Subcutaneous abdominal adipose tissue (tissue), 5 donors: Measurements from ENCODE around the gene ASXL1.

Experiments
- H3K27ac ChIP-seq: one replicate; pipeline ENCODE4 v1.7.0; 2013; ENCODE audit warnings: low read depth, mild to moderate bottlenecking, inconsistent platforms, low read length, moderate library complexity
- H3K27me3 ChIP-seq, 5 donors: one replicate each; pipeline ENCODE4 v1.7.0; 2013; ENCODE audit warnings: low read length in 5 of 5, inconsistent platforms in 1 of 5; ENCODE audit not compliant: control insufficient read depth in 5 of 5, insufficient read depth in 4 of 5
- H3K36me3 ChIP-seq, 5 donors: one replicate each; pipeline ENCODE4 v1.7.0; 2013; ENCODE audit warnings: low read length in 5 of 5; ENCODE audit not compliant: control insufficient read depth in 5 of 5, insufficient read depth in 5 of 5
- H3K4me1 ChIP-seq, 5 donors: one replicate each; pipeline ENCODE4 v1.7.0; 2013; ENCODE audit warnings: low read length in 5 of 5, mild to moderate bottlenecking in 3 of 5, moderate library complexity in 1 of 5; ENCODE audit not compliant: control insufficient read depth in 5 of 5, insufficient read depth in 5 of 5
- H3K4me3 ChIP-seq, 5 donors: one replicate each; pipeline ENCODE4 v1.7.0; 2013; ENCODE audit warnings: low read length in 5 of 5, low read depth in 1 of 5
- H3K9ac ChIP-seq, 5 donors: one replicate each; pipeline ENCODE4 v1.7.0; 2013; ENCODE audit warnings: low read length in 5 of 5, mild to moderate bottlenecking in 4 of 5, moderate library complexity in 3 of 5
- H3K9me3 ChIP-seq, 5 donors: one replicate each; pipeline ENCODE4 v1.7.0; 2013; ENCODE audit warnings: low read length in 5 of 5; ENCODE audit not compliant: control insufficient read depth in 5 of 5
- donor health status: healthy.
- donor health status: healthy.
- donor health status: healthy.
- donor health status: healthy.
- donor health status: healthy.

The ASXL1 gene

GRCh38 chr20:32450484-32451061, 92.4 kb downstream of the ASXL1 start:
- H3K4me3 ChIP-seq, result no peak overlapping the region
- H3K27ac ChIP-seq, result no peak overlapping the region
- H3K4me1 ChIP-seq, result peaks cover 12 to 65% (median 45%) of the 10 kb centered on the region in 5 donors

GRCh38 chr20:32451340-32451681, 93.2 kb downstream of the ASXL1 start:
- no peaks in the 10 kb centered on the region for H3K27me3 ChIP-seq
- peaks cover 0 to 97% (median 70%) of the 10 kb centered on the region in 5 donors for H3K36me3 ChIP-seq
- H3K9ac ChIP-seq, result no peak overlapping the region
- H3K4me3 ChIP-seq, result no peak overlapping the region
- H3K27ac ChIP-seq, result no peak overlapping the region
- H3K4me1 ChIP-seq, result peaks cover 10 to 58% (median 38%) of the 10 kb centered on the region in 5 donors
- no peaks in the 10 kb centered on the region for H3K9me3 ChIP-seq

More at GRCh38 chr20:32450484-32451061, 92.4 kb downstream of the ASXL1 start:
- H3K9ac ChIP-seq, result no peak overlapping the region
- peaks cover 0 to 95% (median 67%) of the 10 kb centered on the region in 5 donors for H3K36me3 ChIP-seq
- no peaks in the 10 kb centered on the region for H3K9me3 ChIP-seq
- no peaks in the 10 kb centered on the region for H3K27me3 ChIP-seq

GRCh38 chr20:32451682-32452461, 93.7 kb downstream of the ASXL1 start:
- H3K4me1 ChIP-seq, result peaks cover 7 to 58% (median 42%) of the 10 kb centered on the region in 5 donors
- peak overlapping the region in 1 of 5 donors; percentile 8 for H3K9ac ChIP-seq
- no peak overlapping the region for H3K4me3 ChIP-seq
- no peaks in the 10 kb centered on the region for H3K9me3 ChIP-seq
- no peaks in the 10 kb centered on the region for H3K27me3 ChIP-seq
- peaks cover 0 to 91% (median 65%) of the 10 kb centered on the region in 5 donors for H3K36me3 ChIP-seq
- H3K27ac ChIP-seq, result no peak overlapping the region

DNA sequence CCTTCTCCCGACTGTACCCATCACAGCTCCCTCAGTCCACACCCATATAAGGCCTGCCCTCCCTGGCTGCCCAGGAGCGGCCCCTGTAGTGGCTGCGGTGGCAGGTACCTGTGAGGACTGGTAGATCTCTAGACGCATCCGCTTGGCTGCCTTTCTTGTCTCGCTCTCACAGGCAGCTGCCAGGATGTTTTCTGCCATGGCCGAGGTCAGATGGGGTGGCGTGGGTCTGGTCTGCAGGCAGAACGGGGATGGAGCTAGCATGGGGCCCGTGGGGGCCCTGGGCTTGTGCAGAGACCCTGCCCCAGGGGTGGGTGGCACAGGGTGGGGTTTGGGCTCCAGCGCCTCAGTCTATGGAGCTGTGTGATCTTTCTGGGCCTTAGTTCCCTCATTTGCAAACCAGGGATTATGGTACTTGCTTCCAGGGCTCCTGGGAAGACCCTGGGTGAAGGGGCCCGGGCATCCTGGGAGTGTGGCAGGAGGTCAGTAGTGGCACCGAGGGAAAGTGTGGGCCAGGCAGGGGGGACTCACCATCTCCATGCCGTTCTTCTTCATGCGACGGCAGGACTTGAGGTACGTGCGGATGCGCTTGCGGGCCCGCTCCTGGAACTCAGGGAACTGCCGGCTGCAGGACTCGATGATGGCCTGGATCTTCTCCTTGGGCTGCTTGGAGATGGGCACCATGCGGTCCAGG, 94.8 kb downstream of the ASXL1 start:
- Histone ChIP-seq H3K4me1 (peaks cover 8 to 63% (median 46%) of the 10 kb centered on the region in 5 donors), H3K9me3 (no peaks in the 10 kb centered on the region), H3K4me3 (no peak overlapping the region), H3K27me3 (no peaks in the 10 kb centered on the region), H3K36me3 (peaks cover 0 to 81% (median 59%) of the 10 kb centered on the region in 5 donors), H3K27ac (no peak overlapping the region), H3K9ac (no peak overlapping the region)

DNA sequence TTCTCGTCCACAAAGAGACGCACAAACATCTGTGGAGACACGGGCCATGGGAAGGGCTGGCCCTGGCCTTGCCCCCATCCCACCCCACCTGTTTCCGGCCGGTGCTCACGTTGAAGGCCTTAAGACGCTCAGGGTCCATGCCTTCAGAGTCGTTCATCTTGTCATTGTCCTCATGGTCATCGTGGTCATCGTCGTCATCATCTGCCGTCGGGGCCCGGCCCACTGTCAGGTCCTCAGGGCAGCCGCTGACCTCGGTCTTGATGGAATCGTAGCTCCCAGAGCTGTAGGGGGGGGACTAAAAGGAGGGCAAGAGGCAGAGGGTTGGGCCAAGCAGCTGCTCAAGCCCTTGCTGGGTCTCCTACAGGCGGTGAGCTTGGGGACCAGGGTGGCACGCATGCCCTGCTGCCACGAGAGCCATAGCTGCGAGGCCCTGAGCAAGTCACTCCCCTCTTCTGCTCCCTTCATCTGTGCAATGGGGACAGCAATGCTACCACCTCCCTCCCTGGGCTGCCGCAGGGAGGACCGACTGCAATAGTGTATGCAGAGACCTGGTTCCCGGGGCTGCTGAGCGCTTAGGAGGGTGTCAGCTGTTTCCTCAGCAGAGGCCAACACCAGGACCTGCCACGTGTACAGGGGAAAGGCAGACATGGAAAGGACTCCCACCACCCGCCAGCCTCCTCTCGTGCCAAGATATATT, 95.5 kb downstream of the ASXL1 start:
- no peaks in the 10 kb centered on the region for H3K9me3 ChIP-seq
- H3K27ac ChIP-seq, result no peak overlapping the region
- H3K9ac ChIP-seq, result no peak overlapping the region
- no peak overlapping the region for H3K4me3 ChIP-seq
- no peaks in the 10 kb centered on the region for H3K27me3 ChIP-seq
- H3K4me1 ChIP-seq, result peaks cover 5 to 63% (median 43%) of the 10 kb centered on the region in 5 donors
- H3K36me3 ChIP-seq, result peaks cover 0 to 77% (median 54%) of the 10 kb centered on the region in 5 donors

- Histone ChIP-seq H3K36me3 (peaks cover 0 to 69% (median 54%) of the 10 kb centered on the region in 5 donors), H3K9ac (no peak overlapping the region), H3K27ac (no peak overlapping the region), H3K4me1 (peaks cover 4 to 58% (median 39%) of the 10 kb centered on the region in 5 donors), H3K9me3 (no peaks in the 10 kb centered on the region), H3K27me3 (no peaks in the 10 kb centered on the region), H3K4me3 (no peak overlapping the region)
Observed at GRCh38 chr20:32454164-32455145, 96.3 kb downstream of the ASXL1 start.

GRCh38 chr20:32455171-32455900, 97.2 kb downstream of the ASXL1 start:
- peaks cover 0 to 66% (median 53%) of the 10 kb centered on the region in 5 donors for H3K36me3 ChIP-seq

GRCh38 chr20:32455901-32456701, 98.0 kb downstream of the ASXL1 start:
- Histone ChIP-seq H3K36me3 (peaks cover 0 to 66% (median 51%) of the 10 kb centered on the region in 5 donors), H3K27ac (no peak overlapping the region), H3K9ac (no peak overlapping the region), H3K4me1 (peaks cover 2 to 41% (median 26%) of the 10 kb centered on the region in 5 donors), H3K27me3 (no peaks in the 10 kb centered on the region), H3K9me3 (no peaks in the 10 kb centered on the region), H3K4me3 (no peak overlapping the region)

More at GRCh38 chr20:32455171-32455900, 97.2 kb downstream of the ASXL1 start:
- H3K9ac ChIP-seq, result no peak overlapping the region
- H3K9me3 ChIP-seq, result no peaks in the 10 kb centered on the region
- no peak overlapping the region for H3K4me3 ChIP-seq
- no peaks in the 10 kb centered on the region for H3K27me3 ChIP-seq
- peaks cover 2 to 49% (median 33%) of the 10 kb centered on the region in 5 donors for H3K4me1 ChIP-seq
- H3K27ac ChIP-seq, result no peak overlapping the region
